Memory B cell (primary cell): ENCODE results near the gene RNF44.

ENCODE experiments used
- ATAC-seq: fragments of 150-1000 bp; cut with Tn5 transposase; 2 replicates; pipeline ENCODE4 v1.10.0; 2021; ENCODE audit warnings: low read depth, mild to moderate bottlenecking, moderate library complexity
- DNase-seq, 2 donors: peaks; one replicate each; pipeline ENCODE4 v3.0.0; 2022; ENCODE audit warnings: low spot score in 2 of 2
- H3K27ac Mint-ChIP-seq: one replicate; pipeline ENCODE4 v1.8.0; 2022; ENCODE audit warnings: mild to moderate bottlenecking, moderate library complexity, mixed read lengths
- H3K27me3 Mint-ChIP-seq: one replicate; pipeline ENCODE4 v1.8.0; 2022; ENCODE audit warnings: mixed read lengths
- H3K36me3 Mint-ChIP-seq: one replicate; pipeline ENCODE4 v1.8.0; 2022; ENCODE audit warnings: mild to moderate bottlenecking, mixed read lengths
- H3K4me1 Mint-ChIP-seq: one replicate; pipeline ENCODE4 v1.8.0; 2022; ENCODE audit warnings: mixed read lengths
- H3K4me3 Mint-ChIP-seq: one replicate; pipeline ENCODE4 v1.8.0; 2022; ENCODE audit warnings: mild to moderate bottlenecking, moderate library complexity, mixed read lengths
- H3K9me3 Mint-ChIP-seq: one replicate; pipeline ENCODE4 v1.8.0; 2022; ENCODE audit warnings: mixed read lengths

RNF44 gene

DNA sequence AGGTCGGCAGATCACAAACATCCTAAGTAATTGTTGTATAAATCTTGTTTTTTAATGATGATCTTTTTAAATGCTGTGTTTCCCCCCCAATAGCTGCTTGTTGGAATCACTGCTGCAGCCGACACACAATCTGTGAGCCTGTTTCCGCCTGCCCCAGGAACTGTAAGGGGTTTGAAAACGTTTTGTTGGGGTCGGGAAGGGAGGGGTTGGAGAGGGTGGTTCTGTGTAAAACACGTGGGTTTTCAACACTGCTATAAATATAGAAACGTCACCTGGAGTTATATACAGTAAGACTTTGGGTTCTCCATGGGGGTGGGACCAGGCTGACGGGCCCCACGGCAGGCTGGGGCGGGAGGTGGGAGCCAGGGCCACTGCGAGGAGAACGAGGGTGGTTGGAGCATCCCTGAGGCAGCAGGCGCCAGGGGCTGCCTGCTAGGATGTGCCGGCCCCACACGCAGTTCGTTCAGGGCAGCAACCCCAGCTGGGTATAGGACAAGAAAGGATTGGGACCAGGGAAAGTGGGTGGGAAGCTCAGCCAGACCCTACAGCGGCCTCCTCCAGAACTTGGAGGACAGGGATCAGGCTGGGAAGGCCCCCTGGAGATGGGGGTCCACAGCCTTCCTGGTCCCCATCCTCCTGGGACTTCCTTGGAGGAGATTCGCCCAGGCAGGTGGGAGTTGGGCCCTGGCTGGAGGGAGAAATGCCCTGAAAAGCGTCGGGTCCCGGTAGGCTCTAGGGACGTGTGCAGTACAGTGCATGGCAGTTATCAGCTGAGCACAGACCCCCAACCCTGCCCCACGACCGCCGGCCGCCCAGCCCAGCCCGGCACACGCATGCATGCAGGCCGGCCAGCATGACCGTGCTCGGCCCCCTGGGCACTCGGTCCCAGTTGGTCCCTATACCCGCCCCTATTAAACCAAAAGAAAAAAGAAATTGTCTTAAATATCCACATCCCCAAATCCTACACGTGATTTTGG is 9.7 kb downstream of the RNF44 start:
- Mint-ChIP-seq H3K27me3 (no peaks in the 10 kb centered on the region), H3K36me3 (peaks cover 22% of the 10 kb centered on the region), H3K27ac (peak overlapping the region; percentile 20), H3K4me3 (no peak overlapping the region), H3K4me1 (peaks cover 34% of the 10 kb centered on the region), H3K9me3 (no peaks in the 10 kb centered on the region)
- no peak for ATAC-seq
- no peak for DNase-seq

GRCh38 chr5:176526462-176526861 is 10.7 kb downstream of the RNF44 start:
- H3K4me3 Mint-ChIP-seq: no peak overlapping the region
- H3K27me3 Mint-ChIP-seq: no peaks in the 10 kb centered on the region
- no peaks in the 10 kb centered on the region for H3K9me3 Mint-ChIP-seq
- peaks cover 22% of the 10 kb centered on the region for H3K36me3 Mint-ChIP-seq
- H3K27ac Mint-ChIP-seq: no peak overlapping the region
- no peak for DNase-seq
- H3K4me1 Mint-ChIP-seq: peaks cover 38% of the 10 kb centered on the region
- ATAC-seq: no peak

GRCh38 chr5:176525677-176526076 is 11.5 kb downstream of the RNF44 start:
- peaks cover 34% of the 10 kb centered on the region for H3K4me1 Mint-ChIP-seq
- ATAC-seq (no peak), DNase-seq (no peak)
- peaks cover 19% of the 10 kb centered on the region for H3K36me3 Mint-ChIP-seq
- no peak overlapping the region for H3K27ac Mint-ChIP-seq
- no peaks in the 10 kb centered on the region for H3K27me3 Mint-ChIP-seq
- H3K9me3 Mint-ChIP-seq: no peaks in the 10 kb centered on the region
- H3K4me3 Mint-ChIP-seq: no peak overlapping the region

DNA sequence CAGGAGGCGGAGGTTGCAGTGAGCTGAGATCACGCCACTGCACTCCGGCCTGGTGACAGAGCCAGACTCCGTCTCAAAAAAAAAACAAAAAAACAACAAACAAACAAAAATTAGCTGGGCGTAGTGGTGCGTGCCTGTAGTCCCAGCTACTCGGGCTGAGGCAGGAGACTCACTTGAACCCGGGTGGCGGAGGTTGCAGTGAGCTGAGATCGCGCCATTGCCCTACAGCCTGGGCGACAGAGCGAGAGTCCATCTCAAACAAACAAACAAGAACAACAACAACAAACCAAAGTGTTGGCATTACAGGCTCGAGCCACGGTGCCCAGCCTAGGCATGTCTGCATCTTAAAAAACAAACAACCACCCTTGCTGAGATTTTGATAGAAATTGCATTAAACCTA is 12.2 kb downstream of the RNF44 start:
- Mint-ChIP-seq H3K27ac (no peak overlapping the region), H3K36me3 (peaks cover 17% of the 10 kb centered on the region)
- ATAC-seq: no peak

GRCh38 chr5:176524138-176524537 is 13.1 kb downstream of the RNF44 start:
- Mint-ChIP-seq H3K27me3 (no peaks in the 10 kb centered on the region), H3K4me3 (no peak overlapping the region), H3K27ac (no peak overlapping the region), H3K4me1 (peaks cover 28% of the 10 kb centered on the region), H3K9me3 (no peaks in the 10 kb centered on the region), H3K36me3 (peaks cover 9% of the 10 kb centered on the region)
- no peak for DNase-seq
- ATAC-seq: no peak

More for the DNA sequence above, 12.2 kb downstream of the RNF44 start:
- peaks cover 35% of the 10 kb centered on the region for H3K4me1 Mint-ChIP-seq
- no peaks in the 10 kb centered on the region for H3K27me3 Mint-ChIP-seq
- no peak for DNase-seq
- H3K9me3 Mint-ChIP-seq: no peaks in the 10 kb centered on the region
- H3K4me3 Mint-ChIP-seq: no peak overlapping the region

DNA sequence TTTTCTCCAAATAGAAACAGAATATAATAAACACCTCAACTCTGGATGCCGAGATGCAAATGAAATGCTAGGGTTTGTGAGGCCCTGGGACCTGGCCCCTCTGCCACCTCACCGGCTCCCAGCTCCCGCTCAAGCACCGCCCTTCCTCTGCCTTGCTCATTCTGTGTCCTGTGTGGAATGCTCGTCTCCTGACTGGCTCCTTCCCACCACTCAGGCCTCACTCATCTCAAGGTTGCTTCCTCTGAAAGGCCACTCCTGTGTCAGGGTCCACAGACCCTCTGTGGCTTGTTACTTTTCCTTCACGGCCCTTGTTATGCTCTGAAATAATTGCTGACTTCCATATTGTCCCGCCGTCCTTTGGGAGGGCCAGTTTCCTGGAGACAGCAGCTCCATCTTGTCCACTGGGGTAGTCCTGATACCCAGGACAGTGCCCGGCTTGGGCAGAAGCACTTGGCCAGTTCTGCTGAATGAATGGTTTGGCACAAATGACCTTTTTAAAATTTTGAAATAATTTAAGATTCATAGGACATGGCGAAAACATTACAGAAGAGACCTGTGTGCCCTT is 15.4 kb downstream of the RNF44 start:
- Mint-ChIP-seq H3K36me3 (peaks cover 4% of the 10 kb centered on the region), H3K4me3 (no peak overlapping the region), H3K4me1 (peaks cover 25% of the 10 kb centered on the region), H3K27ac (no peak overlapping the region), H3K27me3 (no peaks in the 10 kb centered on the region), H3K9me3 (no peaks in the 10 kb centered on the region)
- DNase-seq (no peak), ATAC-seq (no peak)

GRCh38 chr5:176521286-176521685 is 15.9 kb downstream of the RNF44 start:
- DNase-seq: no peak
- Mint-ChIP-seq H3K9me3 (no peaks in the 10 kb centered on the region), H3K27me3 (no peaks in the 10 kb centered on the region), H3K4me1 (peaks cover 25% of the 10 kb centered on the region), H3K27ac (no peak overlapping the region), H3K36me3 (peaks cover 4% of the 10 kb centered on the region), H3K4me3 (no peak overlapping the region)
- ATAC-seq: no peak

DNA sequence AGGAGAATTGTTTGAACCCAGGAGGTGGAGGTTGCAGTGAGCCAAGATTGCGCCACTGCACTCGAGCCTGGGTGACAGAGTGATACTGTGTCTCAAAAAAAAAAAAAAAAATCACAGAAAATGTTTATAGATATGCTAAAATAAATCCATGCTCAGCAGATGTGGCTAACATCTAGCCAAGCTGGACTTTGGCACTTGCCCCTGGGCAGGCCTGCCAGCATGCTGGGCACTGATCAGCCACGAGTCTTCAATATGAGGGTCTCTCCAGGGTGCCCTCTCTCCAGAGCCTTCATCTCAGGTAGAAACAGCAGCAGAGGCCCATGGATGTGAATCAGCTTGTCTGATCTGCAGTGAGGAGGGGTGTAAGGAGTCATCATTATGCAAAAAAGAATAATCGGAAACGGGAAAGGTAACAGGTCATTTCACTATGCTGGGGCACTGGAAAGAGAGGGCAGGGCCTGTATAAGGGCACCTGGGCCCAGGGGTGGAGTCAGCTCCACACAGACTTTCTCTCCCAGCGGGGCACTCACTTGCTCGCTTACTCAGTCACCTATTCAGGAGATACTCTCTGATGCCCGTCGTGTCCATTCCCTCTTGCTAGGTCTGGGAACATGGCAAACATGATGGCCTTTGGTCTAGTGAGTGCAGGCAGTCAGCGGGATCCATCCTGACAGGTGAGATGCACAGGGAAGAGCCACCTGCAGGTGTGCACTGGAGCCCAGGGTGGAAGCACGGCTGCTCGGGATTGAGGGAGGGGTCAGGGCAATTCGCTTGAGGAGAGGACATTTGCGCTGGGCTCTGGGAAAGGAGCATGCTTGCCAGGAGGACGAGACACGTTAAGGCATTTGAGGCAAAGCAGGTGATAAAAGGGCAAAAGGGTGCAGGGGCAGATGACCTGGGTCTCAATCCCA is 17.1 kb downstream of the RNF44 start:
- Mint-ChIP-seq H3K4me1 (peaks cover 28% of the 10 kb centered on the region), H3K36me3 (no peaks in the 10 kb centered on the region), H3K27ac (peak overlapping the region; percentile 16), H3K4me3 (no peak overlapping the region), H3K9me3 (no peaks in the 10 kb centered on the region), H3K27me3 (no peaks in the 10 kb centered on the region)
- ATAC-seq: no peak
- DNase-seq: no peak

GRCh38 chr5:176517053-176517661 is 20.0 kb downstream of the RNF44 start:
- H3K4me3 Mint-ChIP-seq: no peak overlapping the region
- peaks cover 23% of the 10 kb centered on the region for H3K4me1 Mint-ChIP-seq
- H3K36me3 Mint-ChIP-seq: no peaks in the 10 kb centered on the region
- ATAC-seq (no peak), DNase-seq (no peak)
- H3K9me3 Mint-ChIP-seq: no peaks in the 10 kb centered on the region
- H3K27ac Mint-ChIP-seq: no peak overlapping the region
- no peaks in the 10 kb centered on the region for H3K27me3 Mint-ChIP-seq

- ATAC-seq (no peak), DNase-seq (no peak)
- peak overlapping the region; percentile 27 for H3K4me3 Mint-ChIP-seq
- H3K4me1 Mint-ChIP-seq: peaks cover 16% of the 10 kb centered on the region
- no peaks in the 10 kb centered on the region for H3K9me3 Mint-ChIP-seq
- H3K27me3 Mint-ChIP-seq: no peaks in the 10 kb centered on the region
- H3K27ac Mint-ChIP-seq: peak overlapping the region; percentile 87
- no peaks in the 10 kb centered on the region for H3K36me3 Mint-ChIP-seq
Observed at GRCh38 chr5:176515396-176515795, 21.8 kb downstream of the RNF44 start.

GRCh38 chr5:176514244-176514950 is 22.8 kb downstream of the RNF44 start:
- H3K4me1 Mint-ChIP-seq: peaks cover 14% of the 10 kb centered on the region
- H3K4me3 Mint-ChIP-seq: peak overlapping the region; percentile 64
- DNase-seq (no peak), ATAC-seq (peak; percentile 90)
- no peaks in the 10 kb centered on the region for H3K9me3 Mint-ChIP-seq
- H3K27ac Mint-ChIP-seq: peak overlapping the region; percentile 87
- H3K36me3 Mint-ChIP-seq: no peaks in the 10 kb centered on the region
- no peaks in the 10 kb centered on the region for H3K27me3 Mint-ChIP-seq

DNA sequence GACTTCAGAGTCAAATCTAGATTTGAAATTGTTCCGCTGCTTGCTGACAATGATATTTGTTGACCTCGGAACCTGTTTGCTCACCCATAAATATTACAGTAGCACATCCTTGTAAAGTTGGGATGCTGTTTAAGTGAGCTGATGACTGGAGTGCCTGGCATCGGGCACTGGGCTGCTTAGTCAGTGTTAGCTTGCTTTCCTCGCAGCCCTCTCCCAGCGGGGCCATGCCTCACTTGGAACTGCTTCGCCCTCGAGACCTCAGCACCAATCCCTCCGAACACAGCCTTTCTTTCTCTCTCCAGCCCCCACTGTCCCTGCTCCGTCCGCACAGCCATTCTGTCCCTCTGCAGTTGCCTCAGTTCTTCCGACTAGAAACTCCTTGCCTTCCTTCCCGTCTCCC is 23.4 kb downstream of the RNF44 start:
- Mint-ChIP-seq H3K4me1 (peaks cover 14% of the 10 kb centered on the region), H3K27ac (no peak overlapping the region), H3K27me3 (no peaks in the 10 kb centered on the region), H3K9me3 (no peaks in the 10 kb centered on the region), H3K36me3 (no peaks in the 10 kb centered on the region), H3K4me3 (no peak overlapping the region)
- ATAC-seq (no peak), DNase-seq (no peak)

- no peak for DNase-seq
- H3K27me3 Mint-ChIP-seq: no peaks in the 10 kb centered on the region
- no peak overlapping the region for H3K4me3 Mint-ChIP-seq
- ATAC-seq: no peak
- peaks cover 27% of the 10 kb centered on the region for H3K36me3 Mint-ChIP-seq
- H3K27ac Mint-ChIP-seq: no peak overlapping the region
- no peaks in the 10 kb centered on the region for H3K4me1 Mint-ChIP-seq
- H3K9me3 Mint-ChIP-seq: no peaks in the 10 kb centered on the region
Observed at GRCh38 chr5:176508603-176509002, 28.6 kb downstream of the RNF44 start.
